ENCODE data around the gene FAM53A.

GRCh38 chr4:1732911-1733310, 48.8 kb upstream of the FAM53A start:
- TF ChIP-seq TCF12 (IDR thresholded peaks at IDR 0.05; ENCODE audit: low read depth, low read length) (no peak), PML (IDR thresholded peaks at IDR 0.05; ENCODE audit: low read length) (no peak), TCF7 (IDR thresholded peaks at IDR 0.05; ENCODE audit: borderline replicate concordance) (no peak), CBX3 (IDR thresholded peaks at IDR 0.05; ENCODE audit: borderline replicate concordance, low read depth) (no peak), E2F8 (IDR thresholded peaks at IDR 0.05; ENCODE audit: low read depth, partially characterized antibody) (no peak), HDAC6 (IDR thresholded peaks at IDR 0.05; ENCODE audit: unreplicated experiment) (no peak), GABPA (IDR thresholded peaks at IDR 0.05; ENCODE audit: low read depth) (no peak), EZH2 (IDR thresholded peaks at IDR 0.05; ENCODE audit: borderline replicate concordance, control insufficient read depth, low read depth, low read length) (no peak), SUZ12 (IDR thresholded peaks at IDR 0.05; ENCODE audit: unreplicated experiment) (no peak), POLR2A (IDR thresholded peaks at IDR 0.05; ENCODE audit: low read depth, low read length) (no peak)

Data from GM12878 (cell line).